ENCODE data around the gene CERS5. TPM values are rescaled to one million over a fixed set of nuclear protein-coding genes. Genes with fewer than 3 reads are reported as not detected.

The CERS5 gene, protein sequence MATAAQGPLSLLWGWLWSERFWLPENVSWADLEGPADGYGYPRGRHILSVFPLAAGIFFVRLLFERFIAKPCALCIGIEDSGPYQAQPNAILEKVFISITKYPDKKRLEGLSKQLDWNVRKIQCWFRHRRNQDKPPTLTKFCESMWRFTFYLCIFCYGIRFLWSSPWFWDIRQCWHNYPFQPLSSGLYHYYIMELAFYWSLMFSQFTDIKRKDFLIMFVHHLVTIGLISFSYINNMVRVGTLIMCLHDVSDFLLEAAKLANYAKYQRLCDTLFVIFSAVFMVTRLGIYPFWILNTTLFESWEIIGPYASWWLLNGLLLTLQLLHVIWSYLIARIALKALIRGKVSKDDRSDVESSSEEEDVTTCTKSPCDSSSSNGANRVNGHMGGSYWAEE
- 61.9 TPM for total RNA-seq
- polyA plus RNA-seq = 10 to 100 TPM; 45.4 to 59.6 (median 51.8) TPM

DNA sequence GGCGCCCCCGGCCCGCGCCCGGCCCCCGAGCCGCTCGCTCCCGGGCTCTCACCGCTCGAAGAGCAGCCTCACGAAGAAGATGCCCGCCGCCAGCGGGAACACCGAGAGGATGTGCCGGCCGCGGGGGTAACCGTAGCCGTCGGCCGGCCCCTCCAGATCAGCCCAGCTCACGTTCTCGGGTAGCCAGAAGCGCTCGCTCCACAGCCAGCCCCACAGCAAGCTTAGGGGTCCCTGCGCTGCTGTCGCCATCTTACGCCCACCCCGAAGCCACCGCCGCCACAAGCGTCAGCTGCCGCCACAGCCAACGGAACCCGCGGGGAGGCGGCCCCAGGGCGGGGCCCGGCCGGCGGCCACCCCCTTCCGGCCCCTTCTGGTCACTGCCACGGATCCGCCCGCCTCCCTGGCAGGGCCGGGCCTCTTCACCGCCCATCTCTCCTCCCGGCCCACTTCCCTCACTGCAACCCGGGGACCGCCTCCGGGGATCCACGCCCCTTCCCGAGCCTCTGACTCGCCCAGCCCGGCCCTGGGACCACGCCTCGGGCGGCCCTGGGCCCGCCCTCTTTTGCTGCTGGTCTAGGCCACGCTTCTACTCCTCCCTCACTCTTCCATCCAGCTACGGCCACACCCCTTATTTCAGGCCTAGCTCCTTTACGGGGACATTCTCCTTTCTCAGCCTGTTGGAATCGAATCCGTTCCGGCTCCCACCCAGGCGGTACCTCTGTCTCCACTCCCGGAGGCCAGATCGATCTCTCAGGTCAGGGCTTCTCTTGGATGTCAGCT lies at the start of gene CERS5:
TSS of gene CERS5 (minus strand) at position 321 of the 780 bp plus-strand sequence. CDS start at position 249, 72 bp downstream.
- peaks cover 15% of the 10 kb centered on the region for H3K4me1 ChIP-seq (ENCODE audit: control insufficient read depth, insufficient read depth, low read length, poor library complexity, severe bottlenecking)
- DNase-seq (peak; percentile 96 to 99 (median 96)), ATAC-seq (ENCODE audit: low read depth in 2 of 2) (peak; percentile 97 to 98)
- H3K27ac Mint-ChIP-seq = peak within 1 kb of the TSS; percentile 93 to 98 (median 98)
- no peaks in the 10 kb centered on the region for H3K27me3 ChIP-seq (ENCODE audit: control insufficient read depth, insufficient read depth, low read length)
- peak within 1 kb of the TSS; percentile 92 to 99 (median 96) for H3K4me3 Mint-ChIP-seq
- no peaks in the 10 kb centered on the region for H3K9me3 Mint-ChIP-seq
- no peaks in the 10 kb centered on the region for H3K36me3 ChIP-seq (ENCODE audit: control insufficient read depth, insufficient read depth, low read length)
- H3K36me3 Mint-ChIP-seq = peaks cover 6% of the 10 kb centered on the region
- no peaks in the 10 kb centered on the region for H3K27me3 Mint-ChIP-seq
- H3K27ac ChIP-seq (ENCODE audit: insufficient read depth, low read length, poor library complexity, severe bottlenecking) = peak within 1 kb of the TSS; percentile 88
- peak within 1 kb of the TSS; percentile 84 for H3K4me3 ChIP-seq (ENCODE audit: low read depth, low read length)
- H3K9me3 ChIP-seq (ENCODE audit: control insufficient read depth in 2 of 2, low read length in 2 of 2) = no peaks in the 10 kb centered on the region
- H3K4me1 Mint-ChIP-seq = peaks cover 14 to 37% (median 24%) of the 10 kb centered on the region in 4 donors

DNA sequence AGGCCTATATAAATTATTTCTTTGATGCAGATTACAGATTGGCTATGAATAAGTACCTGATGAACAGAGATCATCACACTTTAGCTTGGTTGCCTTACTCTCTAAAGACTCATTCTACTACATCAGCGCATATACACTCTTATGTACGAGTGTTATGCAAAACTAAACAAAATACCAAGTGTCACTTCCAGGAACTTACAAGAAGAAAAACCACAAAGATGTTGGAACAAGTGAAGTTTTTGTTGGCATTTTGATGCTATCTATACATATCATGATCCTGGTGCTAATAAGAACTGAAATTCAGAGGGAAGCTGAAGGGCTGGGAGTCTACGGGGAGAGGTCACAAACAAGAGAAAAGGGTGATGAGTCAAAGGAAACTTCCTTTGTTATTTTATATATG lies 47.9 kb upstream of the CERS5 start:
- H3K4me1 ChIP-seq (ENCODE audit: control insufficient read depth, insufficient read depth, low read length, poor library complexity, severe bottlenecking) = peaks cover 49% of the 10 kb centered on the region
- Mint-ChIP-seq H3K36me3 (peaks cover 10% of the 10 kb centered on the region), H3K9me3 (no peaks in the 10 kb centered on the region), H3K4me3 (peak overlapping the region; percentile 5 to 59 (median 20)), H3K4me1 (peaks cover 22 to 82% (median 59%) of the 10 kb centered on the region in 4 donors), H3K27ac (peak overlapping the region; percentile 35 to 89 (median 84)), H3K27me3 (no peaks in the 10 kb centered on the region)
- H3K27me3 ChIP-seq (ENCODE audit: control insufficient read depth, insufficient read depth, low read length) = no peaks in the 10 kb centered on the region
- DNase-seq = no peak
- H3K4me3 ChIP-seq (ENCODE audit: low read depth, low read length) = peak overlapping the region; percentile 51
- H3K9me3 ChIP-seq (ENCODE audit: control insufficient read depth in 2 of 2, low read length in 2 of 2) = no peaks in the 10 kb centered on the region
- no peak for ATAC-seq (ENCODE audit: low read depth in 2 of 2)
- H3K36me3 ChIP-seq (ENCODE audit: control insufficient read depth, insufficient read depth, low read length) = no peaks in the 10 kb centered on the region
- H3K27ac ChIP-seq (ENCODE audit: insufficient read depth, low read length, poor library complexity, severe bottlenecking) = no peak overlapping the region

- peak overlapping the region in 3 of 4 donors; percentile 36 to 61 (median 36) for H3K4me3 Mint-ChIP-seq
- no peaks in the 10 kb centered on the region for H3K36me3 ChIP-seq (ENCODE audit: control insufficient read depth, insufficient read depth, low read length)
- H3K9me3 Mint-ChIP-seq = no peaks in the 10 kb centered on the region
- H3K36me3 Mint-ChIP-seq = peaks cover 10% of the 10 kb centered on the region
- H3K27me3 Mint-ChIP-seq = no peaks in the 10 kb centered on the region
- no peaks in the 10 kb centered on the region for H3K9me3 ChIP-seq (ENCODE audit: control insufficient read depth in 2 of 2, low read length in 2 of 2)
- H3K27ac ChIP-seq (ENCODE audit: insufficient read depth, low read length, poor library complexity, severe bottlenecking) = peak overlapping the region; percentile 71
- peaks cover 22 to 73% (median 52%) of the 10 kb centered on the region in 4 donors for H3K4me1 Mint-ChIP-seq
- peak overlapping the region; percentile 28 to 89 (median 84) for H3K27ac Mint-ChIP-seq
- DNase-seq (no peak), ATAC-seq (ENCODE audit: low read depth in 2 of 2) (no peak)
- peaks cover 46% of the 10 kb centered on the region for H3K4me1 ChIP-seq (ENCODE audit: control insufficient read depth, insufficient read depth, low read length, poor library complexity, severe bottlenecking)
- H3K27me3 ChIP-seq (ENCODE audit: control insufficient read depth, insufficient read depth, low read length) = no peaks in the 10 kb centered on the region
- peak overlapping the region; percentile 45 for H3K4me3 ChIP-seq (ENCODE audit: low read depth, low read length)
Observed at GRCh38 chr12:50214018-50214417, 46.8 kb upstream of the CERS5 start.

DNA sequence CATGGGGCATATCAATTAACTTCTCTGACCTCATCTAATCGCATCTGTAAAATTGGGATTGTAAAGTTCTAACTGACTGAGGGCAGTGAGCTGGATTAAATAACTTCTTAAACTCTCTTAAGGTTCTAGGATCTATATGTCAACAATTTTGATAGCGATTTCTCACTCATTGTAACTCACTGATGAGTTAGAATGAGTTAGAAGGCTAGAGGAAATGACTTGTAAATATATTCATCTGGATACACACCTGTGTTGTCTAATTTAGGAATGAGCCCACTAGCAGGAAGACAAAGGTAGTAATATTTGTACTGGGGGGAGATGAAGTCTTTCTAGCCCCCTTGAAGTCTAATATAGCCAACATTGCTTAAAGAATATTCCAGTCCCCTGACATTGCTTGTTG lies 46.3 kb upstream of the CERS5 start:
- Histone ChIP-seq H3K4me1 (ENCODE audit: control insufficient read depth, insufficient read depth, low read length, poor library complexity, severe bottlenecking) (peaks cover 46% of the 10 kb centered on the region), H3K27ac (ENCODE audit: insufficient read depth, low read length, poor library complexity, severe bottlenecking) (peak overlapping the region; percentile 71), H3K36me3 (ENCODE audit: control insufficient read depth, insufficient read depth, low read length) (no peaks in the 10 kb centered on the region), H3K27me3 (ENCODE audit: control insufficient read depth, insufficient read depth, low read length) (no peaks in the 10 kb centered on the region), H3K9me3 (ENCODE audit: control insufficient read depth in 2 of 2, low read length in 2 of 2) (no peaks in the 10 kb centered on the region), H3K4me3 (ENCODE audit: low read depth, low read length) (peak overlapping the region; percentile 45)
- H3K4me3 Mint-ChIP-seq = peak overlapping the region; percentile 36 to 61 (median 44)
- ATAC-seq (ENCODE audit: low read depth in 2 of 2) (no peak), DNase-seq (no peak)
- H3K27me3 Mint-ChIP-seq = no peaks in the 10 kb centered on the region
- peak overlapping the region; percentile 28 to 89 (median 84) for H3K27ac Mint-ChIP-seq
- peaks cover 10% of the 10 kb centered on the region for H3K36me3 Mint-ChIP-seq
- H3K4me1 Mint-ChIP-seq = peaks cover 22 to 69% (median 49%) of the 10 kb centered on the region in 4 donors
- H3K9me3 Mint-ChIP-seq = no peaks in the 10 kb centered on the region

GRCh38 chr12:50212071-50212467 lies 44.9 kb upstream of the CERS5 start:
- Histone ChIP-seq H3K27me3 (ENCODE audit: control insufficient read depth, insufficient read depth, low read length) (no peaks in the 10 kb centered on the region), H3K4me3 (ENCODE audit: low read depth, low read length) (peak overlapping the region; percentile 73), H3K9me3 (ENCODE audit: control insufficient read depth in 2 of 2, low read length in 2 of 2) (no peaks in the 10 kb centered on the region), H3K36me3 (ENCODE audit: control insufficient read depth, insufficient read depth, low read length) (no peaks in the 10 kb centered on the region), H3K27ac (ENCODE audit: insufficient read depth, low read length, poor library complexity, severe bottlenecking) (peak overlapping the region; percentile 71), H3K4me1 (ENCODE audit: control insufficient read depth, insufficient read depth, low read length, poor library complexity, severe bottlenecking) (peaks cover 39% of the 10 kb centered on the region)
- Mint-ChIP-seq H3K27me3 (no peaks in the 10 kb centered on the region), H3K4me1 (peaks cover 22 to 61% (median 43%) of the 10 kb centered on the region in 4 donors), H3K36me3 (peaks cover 5% of the 10 kb centered on the region), H3K4me3 (peak overlapping the region; percentile 51 to 79 (median 70)), H3K27ac (peak overlapping the region; percentile 82 to 98 (median 95)), H3K9me3 (no peaks in the 10 kb centered on the region)
- ATAC-seq (ENCODE audit: low read depth in 2 of 2) (peak; percentile 51 to 61), DNase-seq (peak in 1 of 3 donors; percentile 56)

DNA sequence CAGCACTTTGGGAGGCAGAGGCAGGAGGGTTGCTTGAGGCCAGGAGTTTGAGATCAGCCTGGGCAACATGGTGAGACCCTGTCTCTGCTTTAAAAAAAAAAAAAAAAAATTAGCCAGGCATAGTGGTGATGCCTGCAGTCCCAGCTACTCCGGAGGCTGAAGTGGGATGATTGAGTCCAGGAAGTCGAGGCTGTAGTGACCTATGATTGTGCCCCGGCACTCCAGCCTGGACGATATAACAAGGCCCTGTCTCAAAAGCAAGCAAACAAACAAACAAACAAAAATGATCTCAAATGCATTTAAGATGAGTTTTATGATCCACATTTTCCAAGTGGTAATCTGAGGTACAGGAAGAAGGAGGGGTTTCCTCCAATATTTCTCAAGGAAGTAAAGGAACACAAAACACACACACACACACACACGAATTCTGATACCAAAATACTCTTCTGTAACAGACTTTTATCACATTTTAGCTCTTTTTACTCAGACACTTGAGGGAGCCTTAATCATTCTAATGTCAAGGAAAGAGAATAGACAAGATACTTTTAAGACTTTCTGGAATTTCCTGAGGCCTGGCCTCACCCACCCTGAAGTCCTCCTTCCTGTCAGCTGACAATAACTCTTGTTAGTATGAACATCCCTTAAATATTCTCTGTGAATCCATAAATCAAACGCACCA lies 44.4 kb upstream of the CERS5 start:
- no peaks in the 10 kb centered on the region for H3K9me3 ChIP-seq (ENCODE audit: control insufficient read depth in 2 of 2, low read length in 2 of 2)
- Mint-ChIP-seq H3K9me3 (no peaks in the 10 kb centered on the region), H3K4me3 (peak overlapping the region; percentile 51 to 79 (median 70)), H3K27me3 (no peaks in the 10 kb centered on the region), H3K4me1 (peaks cover 22 to 60% (median 40%) of the 10 kb centered on the region in 4 donors), H3K36me3 (peaks cover 4% of the 10 kb centered on the region), H3K27ac (peak overlapping the region; percentile 82 to 98 (median 95))
- no peaks in the 10 kb centered on the region for H3K36me3 ChIP-seq (ENCODE audit: control insufficient read depth, insufficient read depth, low read length)
- ATAC-seq (ENCODE audit: low read depth in 2 of 2) (no peak), DNase-seq (no peak)
- peak overlapping the region; percentile 73 for H3K4me3 ChIP-seq (ENCODE audit: low read depth, low read length)
- H3K27me3 ChIP-seq (ENCODE audit: control insufficient read depth, insufficient read depth, low read length) = no peaks in the 10 kb centered on the region
- H3K27ac ChIP-seq (ENCODE audit: insufficient read depth, low read length, poor library complexity, severe bottlenecking) = peak overlapping the region; percentile 71
- H3K4me1 ChIP-seq (ENCODE audit: control insufficient read depth, insufficient read depth, low read length, poor library complexity, severe bottlenecking) = peaks cover 39% of the 10 kb centered on the region

- Mint-ChIP-seq H3K9me3 (no peaks in the 10 kb centered on the region), H3K4me1 (peaks cover 13 to 29% (median 16%) of the 10 kb centered on the region in 4 donors), H3K4me3 (no peak overlapping the region), H3K36me3 (peaks cover 32% of the 10 kb centered on the region), H3K27ac (peak overlapping the region in 1 of 3 donors; percentile 44), H3K27me3 (no peaks in the 10 kb centered on the region)
- Histone ChIP-seq H3K27me3 (ENCODE audit: control insufficient read depth, insufficient read depth, low read length) (no peaks in the 10 kb centered on the region), H3K27ac (ENCODE audit: insufficient read depth, low read length, poor library complexity, severe bottlenecking) (no peak overlapping the region), H3K36me3 (ENCODE audit: control insufficient read depth, insufficient read depth, low read length) (peaks cover 36% of the 10 kb centered on the region), H3K4me3 (ENCODE audit: low read depth, low read length) (no peak overlapping the region), H3K4me1 (ENCODE audit: control insufficient read depth, insufficient read depth, low read length, poor library complexity, severe bottlenecking) (peaks cover 20% of the 10 kb centered on the region), H3K9me3 (ENCODE audit: control insufficient read depth in 2 of 2, low read length in 2 of 2) (no peaks in the 10 kb centered on the region)
- ATAC-seq (ENCODE audit: low read depth in 2 of 2) (no peak), DNase-seq (no peak)
Observed at GRCh38 chr12:50207424-50207823, 40.3 kb upstream of the CERS5 start.
